Measurements from ENCODE around the gene ITPR3.

ITPR3 gene

DNA sequence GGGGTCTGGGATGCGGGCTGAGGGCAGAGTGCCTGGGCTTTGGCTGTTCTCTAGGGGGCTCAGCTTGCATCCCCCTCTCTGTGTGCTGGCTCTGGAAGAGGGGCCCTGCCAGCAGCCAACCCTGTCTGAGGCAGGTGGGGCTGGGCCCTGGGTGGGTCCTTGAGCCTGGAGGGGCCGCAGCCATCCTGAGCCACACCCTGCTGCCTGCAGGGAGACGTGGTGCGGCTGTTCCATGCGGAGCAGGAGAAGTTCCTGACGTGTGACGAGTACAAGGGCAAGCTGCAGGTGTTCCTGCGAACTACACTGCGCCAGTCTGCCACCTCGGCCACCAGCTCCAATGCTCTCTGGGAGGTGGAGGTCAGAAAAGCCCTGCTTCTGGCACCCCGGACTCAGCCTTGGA is 41.2 kb downstream of the ITPR3 start:
- H3K4me1 ChIP-seq (ENCODE audit: insufficient read depth, low read length, poor library complexity, severe bottlenecking), result no peaks in the 10 kb centered on the region
- H3K36me3 ChIP-seq (ENCODE audit: insufficient read depth, low read length), result peaks cover 22% of the 10 kb centered on the region; the same call in 1 of the 2 replicates
- H3F3A ChIP-seq (ENCODE audit: low read depth), result no peaks in the 10 kb centered on the region
- H3K4me3 ChIP-seq (ENCODE audit: low read length, poor library complexity, severe bottlenecking), result no peak overlapping the region
- TF ChIP-seq, protein P1, sequence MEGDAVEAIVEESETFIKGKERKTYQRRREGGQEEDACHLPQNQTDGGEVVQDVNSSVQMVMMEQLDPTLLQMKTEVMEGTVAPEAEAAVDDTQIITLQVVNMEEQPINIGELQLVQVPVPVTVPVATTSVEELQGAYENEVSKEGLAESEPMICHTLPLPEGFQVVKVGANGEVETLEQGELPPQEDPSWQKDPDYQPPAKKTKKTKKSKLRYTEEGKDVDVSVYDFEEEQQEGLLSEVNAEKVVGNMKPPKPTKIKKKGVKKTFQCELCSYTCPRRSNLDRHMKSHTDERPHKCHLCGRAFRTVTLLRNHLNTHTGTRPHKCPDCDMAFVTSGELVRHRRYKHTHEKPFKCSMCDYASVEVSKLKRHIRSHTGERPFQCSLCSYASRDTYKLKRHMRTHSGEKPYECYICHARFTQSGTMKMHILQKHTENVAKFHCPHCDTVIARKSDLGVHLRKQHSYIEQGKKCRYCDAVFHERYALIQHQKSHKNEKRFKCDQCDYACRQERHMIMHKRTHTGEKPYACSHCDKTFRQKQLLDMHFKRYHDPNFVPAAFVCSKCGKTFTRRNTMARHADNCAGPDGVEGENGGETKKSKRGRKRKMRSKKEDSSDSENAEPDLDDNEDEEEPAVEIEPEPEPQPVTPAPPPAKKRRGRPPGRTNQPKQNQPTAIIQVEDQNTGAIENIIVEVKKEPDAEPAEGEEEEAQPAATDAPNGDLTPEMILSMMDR (conservative IDR thresholded peaks at IDR 0.05; ENCODE audit: low read length), result no peak
- TF ChIP-seq EZH2phosphoT487 (IDR thresholded peaks at IDR 0.05; ENCODE audit: borderline replicate concordance), result no peak
- H3K27me3 ChIP-seq (ENCODE audit: insufficient read depth, low read length, poor library complexity, severe bottlenecking), result no peaks in the 10 kb centered on the region
- no peak overlapping the region for H2AFZ ChIP-seq (ENCODE audit: low read length)
- no peaks in the 10 kb centered on the region for H3K9me2 ChIP-seq (replicated peaks; ENCODE audit: low read depth, low read length)
- H4K20me1 ChIP-seq (ENCODE audit: insufficient read depth, low read length, poor library complexity, severe bottlenecking), result no peaks in the 10 kb centered on the region
- H3K9ac ChIP-seq (ENCODE audit: low read depth, low read length, poor library complexity, severe bottlenecking), result no peak overlapping the region
- no peaks in the 10 kb centered on the region for H3K9me3 ChIP-seq (ENCODE audit: insufficient read depth, low read depth, low read length)
- no peaks in the 10 kb centered on the region for H3K79me2 ChIP-seq (ENCODE audit: insufficient read depth, low read length)
- H3K4me2 ChIP-seq (ENCODE audit: low read depth, low read length, poor library complexity, severe bottlenecking), result no peak overlapping the region

DNA sequence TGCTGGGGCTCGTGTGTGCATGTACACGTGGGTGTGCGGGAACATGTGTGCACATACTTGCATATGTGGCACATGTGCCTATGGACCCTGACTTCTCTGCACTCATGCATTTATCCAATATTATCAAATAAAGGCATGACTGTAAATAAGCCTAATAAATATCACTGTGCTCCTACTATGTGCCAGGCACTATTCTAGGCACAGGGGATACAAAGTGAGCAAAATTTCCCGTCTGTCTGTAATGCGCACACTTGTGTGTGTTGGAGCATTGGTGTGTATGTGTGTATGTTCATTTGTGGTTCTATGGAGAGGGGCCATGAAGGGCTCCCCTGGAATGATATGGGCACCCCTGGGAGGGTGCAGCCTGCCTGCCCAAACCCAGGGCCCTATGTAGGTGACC is 41.9 kb downstream of the ITPR3 start:
- Histone ChIP-seq H3K9me2 (replicated peaks; ENCODE audit: low read depth, low read length) (no peaks in the 10 kb centered on the region), H3K36me3 (ENCODE audit: insufficient read depth, low read length) (peaks cover 23% of the 10 kb centered on the region; the same call in 1 of the 2 replicates), H4K20me1 (ENCODE audit: insufficient read depth, low read length, poor library complexity, severe bottlenecking) (no peaks in the 10 kb centered on the region), H3K9me3 (ENCODE audit: insufficient read depth, low read depth, low read length) (no peaks in the 10 kb centered on the region), H3K9ac (ENCODE audit: low read depth, low read length, poor library complexity, severe bottlenecking) (no peak overlapping the region), H3K4me1 (ENCODE audit: insufficient read depth, low read length, poor library complexity, severe bottlenecking) (no peaks in the 10 kb centered on the region), H3K4me3 (ENCODE audit: low read length, poor library complexity, severe bottlenecking) (no peak overlapping the region), H2AFZ (ENCODE audit: low read length) (no peak overlapping the region), H3K79me2 (ENCODE audit: insufficient read depth, low read length) (no peaks in the 10 kb centered on the region), H3K27me3 (ENCODE audit: insufficient read depth, low read length, poor library complexity, severe bottlenecking) (no peaks in the 10 kb centered on the region), H3K4me2 (ENCODE audit: low read depth, low read length, poor library complexity, severe bottlenecking) (no peak overlapping the region), H3F3A (ENCODE audit: low read depth) (no peaks in the 10 kb centered on the region)
- TF ChIP-seq EZH2phosphoT487 (IDR thresholded peaks at IDR 0.05; ENCODE audit: borderline replicate concordance), result no peak
- TF ChIP-seq, protein P1 (conservative IDR thresholded peaks at IDR 0.05; ENCODE audit: low read length), result no peak

DNA sequence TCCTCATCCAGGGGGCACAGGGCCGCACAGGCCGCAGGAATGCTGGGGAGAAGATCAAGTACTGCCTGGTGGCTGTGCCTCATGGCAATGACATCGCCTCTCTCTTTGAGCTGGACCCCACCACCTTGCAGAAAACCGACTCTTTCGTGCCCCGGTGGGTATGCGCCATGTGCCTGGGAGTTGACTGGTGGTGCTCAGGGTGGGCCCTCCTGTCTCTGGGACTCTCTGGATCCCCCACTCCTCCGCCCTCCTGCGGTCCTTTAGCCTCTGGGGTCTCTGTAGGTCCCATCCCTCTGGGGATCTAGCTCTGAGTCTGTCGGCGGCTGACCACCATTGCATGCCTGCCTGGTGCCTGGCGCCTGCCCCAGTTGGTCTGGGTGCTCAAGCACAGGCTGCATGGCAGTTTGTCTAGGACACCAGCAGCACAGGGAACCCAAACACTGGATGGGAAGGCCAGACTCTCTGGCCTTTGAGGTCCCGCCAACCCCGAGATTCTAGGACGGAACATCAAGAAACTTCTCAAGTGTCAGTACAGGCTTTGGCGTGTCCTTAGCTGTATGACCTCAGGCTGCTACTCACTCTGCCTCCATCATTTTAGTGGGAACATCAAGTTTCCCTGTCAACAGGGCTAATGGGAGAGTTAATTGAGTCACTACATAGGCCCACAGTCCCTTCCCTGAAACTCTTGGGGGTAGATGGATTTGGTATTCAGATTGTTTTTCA is 42.8 kb downstream of the ITPR3 start:
- H3K27me3 ChIP-seq (ENCODE audit: insufficient read depth, low read length, poor library complexity, severe bottlenecking), result no peaks in the 10 kb centered on the region
- H4K20me1 ChIP-seq (ENCODE audit: insufficient read depth, low read length, poor library complexity, severe bottlenecking), result no peaks in the 10 kb centered on the region
- no peak overlapping the region for H3K4me2 ChIP-seq (ENCODE audit: low read depth, low read length, poor library complexity, severe bottlenecking)
- no peak overlapping the region for H3K9ac ChIP-seq (ENCODE audit: low read depth, low read length, poor library complexity, severe bottlenecking)
- no peaks in the 10 kb centered on the region for H3F3A ChIP-seq (ENCODE audit: low read depth)
- H3K36me3 ChIP-seq (ENCODE audit: insufficient read depth, low read length), result peaks cover 15% of the 10 kb centered on the region; the same call in 1 of the 2 replicates
- no peak overlapping the region for H2AFZ ChIP-seq (ENCODE audit: low read length)
- TF ChIP-seq EZH2phosphoT487 (IDR thresholded peaks at IDR 0.05; ENCODE audit: borderline replicate concordance), result no peak
- TF ChIP-seq, protein P1 (conservative IDR thresholded peaks at IDR 0.05; ENCODE audit: low read length), result no peak
- no peaks in the 10 kb centered on the region for H3K79me2 ChIP-seq (ENCODE audit: insufficient read depth, low read length)
- no peaks in the 10 kb centered on the region for H3K4me1 ChIP-seq (ENCODE audit: insufficient read depth, low read length, poor library complexity, severe bottlenecking)
- no peaks in the 10 kb centered on the region for H3K9me2 ChIP-seq (replicated peaks; ENCODE audit: low read depth, low read length)
- H3K9me3 ChIP-seq (ENCODE audit: insufficient read depth, low read depth, low read length), result no peaks in the 10 kb centered on the region
- no peak overlapping the region for H3K4me3 ChIP-seq (ENCODE audit: low read length, poor library complexity, severe bottlenecking)
